ENCODE data around the gene ASB13. TPM values are rescaled to one million over a fixed set of nuclear protein-coding genes. Genes with fewer than 3 reads are reported as not detected.
"Not testable (repeated sequence)": the region's sequence is repeated elsewhere in the genome, so short reads cannot be mapped to it uniquely, and the experiment has no call there.

ASB13 gene
- total RNA-seq, 1 experiment from 2014 or later, result 13.8 TPM

DNA sequence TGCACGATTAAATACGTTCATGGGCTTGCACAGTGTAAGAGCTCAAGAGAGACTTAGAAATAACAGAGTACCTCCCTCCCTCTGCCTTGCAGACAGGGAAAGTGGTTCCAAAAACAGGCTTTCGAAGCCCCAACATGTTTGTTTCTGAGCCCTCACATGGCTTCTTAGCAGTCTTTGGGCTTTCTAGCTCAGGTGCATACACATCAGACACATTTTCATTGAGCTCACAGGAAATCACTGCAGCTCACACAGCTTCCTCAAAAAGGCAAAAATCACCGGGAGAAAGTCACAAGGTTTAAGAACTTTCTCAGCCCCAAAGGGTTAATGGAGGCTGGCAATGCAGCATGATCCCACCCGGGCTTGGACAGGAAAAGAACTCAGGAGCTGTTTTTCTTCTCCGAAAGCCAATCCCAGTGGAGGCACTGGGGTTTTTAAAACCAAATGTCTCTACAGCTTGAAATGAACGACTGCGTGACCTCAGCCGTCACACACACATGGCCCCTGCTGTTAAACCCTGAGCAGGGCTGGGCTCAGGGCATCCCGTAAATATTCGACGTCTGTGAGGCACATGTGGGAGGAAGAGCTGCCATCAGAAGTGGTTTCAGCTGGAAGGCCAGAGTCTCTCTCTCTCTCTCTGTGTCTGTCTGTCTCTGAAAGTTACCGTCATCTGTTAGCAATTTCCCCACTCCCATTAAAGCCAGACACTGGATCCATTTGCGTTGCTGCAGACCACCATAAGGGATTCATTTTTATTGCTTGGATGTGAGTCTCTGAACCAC, 71.9 kb downstream of the ASB13 start:
- H3K56ac ChIP-seq (ENCODE audit: insufficient read length, low read depth, low read length), result no peak overlapping the region
- TF ChIP-seq CTCF (conservative IDR thresholded peaks at IDR 0.05), result no peak
- no peak overlapping the region for H3T11ph ChIP-seq (ENCODE audit: low read length)
- H2AFZ ChIP-seq (ENCODE audit: low read length), result no peak overlapping the region
- no peak overlapping the region for H4K8ac ChIP-seq (replicated peaks; ENCODE audit: insufficient read length, low read depth, low read length)
- no peak overlapping the region for H2BK12ac ChIP-seq (ENCODE audit: insufficient read length, low read depth, low read length)
- no peak overlapping the region for H3K14ac ChIP-seq (ENCODE audit: insufficient read depth, low read length)
- H3K79me2 ChIP-seq (ENCODE audit: insufficient read depth, low read length), result no peaks in the 10 kb centered on the region
- H2BK5ac ChIP-seq (ENCODE audit: insufficient read length, low read length), result no peak overlapping the region
- H3K4ac ChIP-seq (ENCODE audit: low read depth, low read length), result no peak overlapping the region
- no peak overlapping the region for H4K91ac ChIP-seq (ENCODE audit: insufficient read length, low read depth, low read length)
- H3K23ac ChIP-seq (ENCODE audit: insufficient read length, low read depth, low read length), result no peak overlapping the region
- H2BK20ac ChIP-seq (ENCODE audit: low read depth, low read length, poor library complexity, severe bottlenecking), result no peak overlapping the region
- no peaks in the 10 kb centered on the region for H3K27me3 ChIP-seq (ENCODE audit: insufficient read depth, low read length)
- no peaks in the 10 kb centered on the region for H3K4me1 ChIP-seq (ENCODE audit: insufficient read depth, low read length)
- no peak overlapping the region for H4K5ac ChIP-seq (ENCODE audit: insufficient read length, low read depth, low read length)
- no peaks in the 10 kb centered on the region for H3K79me1 ChIP-seq (ENCODE audit: insufficient read depth, low read depth, low read length, poor library complexity, severe bottlenecking)
- H3K27ac ChIP-seq (ENCODE audit: insufficient read length, low read depth, low read length), result no peak overlapping the region
- no peak overlapping the region for H3K4me2 ChIP-seq (ENCODE audit: insufficient read depth, insufficient read length, low read length)
- H4K20me1 ChIP-seq (ENCODE audit: control insufficient read depth, insufficient read depth, insufficient read length), result no peaks in the 10 kb centered on the region
- no CpG with 5 or more reads among the region's 14 CpGs for WGBS (ENCODE audit: extremely low coverage, insufficient read length, low lambda C conversion rate)
- no peaks in the 10 kb centered on the region for H3K23me2 ChIP-seq (ENCODE audit: insufficient read length, low read depth, low read length, poor library complexity, severe bottlenecking)
- Mint-ChIP-seq H3K27me3 (ENCODE audit: low read depth) (peaks cover 12% of the 10 kb centered on the region), H3K4me3 (no peak overlapping the region), H3K36me3 (ENCODE audit: insufficient read depth in 1 of 3, low read depth in 3 of 3) (no peaks in the 10 kb centered on the region), H3K9me3 (no peaks in the 10 kb centered on the region; a peak in 1 of 5 replicates), H3K27ac (no peak overlapping the region; a peak in 2 of 7 replicates), H3K4me1 (peaks cover 28 to 29% of the 10 kb centered on the region in 2 experiments)
- no peak overlapping the region for H2BK15ac ChIP-seq (ENCODE audit: low read depth, low read length)
- no peak overlapping the region for H3K18ac ChIP-seq (ENCODE audit: insufficient read length, low read depth, low read length)
- H3K9ac ChIP-seq (ENCODE audit: extremely low read depth, insufficient read length, low read length), result no peak overlapping the region
- no peaks in the 10 kb centered on the region for H3K9me3 ChIP-seq (ENCODE audit: control insufficient read depth, low read depth, low read length)
- H2AK5ac ChIP-seq (ENCODE audit: insufficient read length, low read length), result no peak overlapping the region
- DNase-seq, result no peak
- H2BK120ac ChIP-seq (ENCODE audit: low read depth, low read length, poor library complexity, severe bottlenecking), result no peak overlapping the region

DNA sequence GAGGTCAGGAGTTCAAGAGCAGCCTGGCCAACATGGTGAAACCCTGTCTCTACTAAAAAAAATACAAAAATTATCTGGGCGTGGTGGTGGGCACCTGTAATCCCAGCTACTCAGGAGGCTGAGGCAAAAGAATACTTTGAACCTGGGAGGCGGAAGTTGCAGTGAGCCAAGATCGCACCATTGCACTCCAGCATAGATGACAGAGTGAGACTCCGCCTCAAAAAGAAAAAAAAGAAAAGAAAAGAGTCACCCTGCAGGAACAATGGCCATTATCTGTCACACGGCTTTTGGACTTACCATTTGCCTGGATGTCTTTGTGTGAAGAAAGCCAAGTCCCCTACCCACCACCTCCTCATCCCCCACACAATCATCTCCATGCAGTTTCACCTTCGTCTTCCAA, 73.0 kb downstream of the ASB13 start:
- H3K36me3 Mint-ChIP-seq (ENCODE audit: insufficient read depth in 1 of 3, low read depth in 3 of 3); H3K79me2 ChIP-seq (ENCODE audit: insufficient read depth, low read length); H3K56ac ChIP-seq (ENCODE audit: insufficient read length, low read depth, low read length); H3T11ph ChIP-seq (ENCODE audit: low read length); H3K27ac Mint-ChIP-seq; H3K4ac ChIP-seq (ENCODE audit: low read depth, low read length); H4K5ac ChIP-seq (ENCODE audit: insufficient read length, low read depth, low read length); H3K9me3 Mint-ChIP-seq; H4K8ac ChIP-seq (replicated peaks; ENCODE audit: insufficient read length, low read depth, low read length); DNase-seq; H3K23ac ChIP-seq (ENCODE audit: insufficient read length, low read depth, low read length); H3K4me1 ChIP-seq (ENCODE audit: insufficient read depth, low read length); H2BK5ac ChIP-seq (ENCODE audit: insufficient read length, low read length); H2AFZ ChIP-seq (ENCODE audit: low read length); H4K20me1 ChIP-seq (ENCODE audit: control insufficient read depth, insufficient read depth, insufficient read length); H2AK5ac ChIP-seq (ENCODE audit: insufficient read length, low read length); H3K9ac ChIP-seq (ENCODE audit: extremely low read depth, insufficient read length, low read length); H3K18ac ChIP-seq (ENCODE audit: insufficient read length, low read depth, low read length); H2BK20ac ChIP-seq (ENCODE audit: low read depth, low read length, poor library complexity, severe bottlenecking); H4K91ac ChIP-seq (ENCODE audit: insufficient read length, low read depth, low read length); H3K23me2 ChIP-seq (ENCODE audit: insufficient read length, low read depth, low read length, poor library complexity, severe bottlenecking); H2BK120ac ChIP-seq (ENCODE audit: low read depth, low read length, poor library complexity, severe bottlenecking); H3K4me2 ChIP-seq (ENCODE audit: insufficient read depth, insufficient read length, low read length); H3K79me1 ChIP-seq (ENCODE audit: insufficient read depth, low read depth, low read length, poor library complexity, severe bottlenecking); H3K4me3 Mint-ChIP-seq; H3K9me3 ChIP-seq (ENCODE audit: control insufficient read depth, low read depth, low read length); H2BK15ac ChIP-seq (ENCODE audit: low read depth, low read length); H3K27me3 ChIP-seq (ENCODE audit: insufficient read depth, low read length); H2BK12ac ChIP-seq (ENCODE audit: insufficient read length, low read depth, low read length); H3K14ac ChIP-seq (ENCODE audit: insufficient read depth, low read length); H3K27ac ChIP-seq (ENCODE audit: insufficient read length, low read depth, low read length): not testable (repeated sequence)
- H3K4me1 Mint-ChIP-seq, result peaks cover 29 to 34% of the 10 kb centered on the region in 2 experiments
- WGBS (ENCODE audit: extremely low coverage, insufficient read length, low lambda C conversion rate), result no CpG with 5 or more reads among the region's 6 CpGs
- peaks cover 12% of the 10 kb centered on the region for H3K27me3 Mint-ChIP-seq (ENCODE audit: low read depth)
